Tibial nerve (tissue), 4 donors: Measurements from ENCODE around the gene SLC34A3. TPM values are rescaled to one million over a fixed set of nuclear protein-coding genes. Genes with fewer than 3 reads are reported as not detected.
A peak's percentile ranks its signal among the peaks of the same experiment; 100 is the strongest.
"Not testable (repeated sequence)": the region's sequence is repeated elsewhere in the genome, so short reads cannot be mapped to it uniquely, and the experiment has no call there.

Experiments
- DNase-seq, 2 donors: peaks; one replicate each; pipeline ENCODE4 v3.0.0-alpha.2; 2019; ENCODE audit warnings: low spot score in 2 of 2
- H3K27ac ChIP-seq, 4 donors: fragments of 200-600 bp; sonication (generic) in 3 of 4; one replicate each; pipeline ENCODE4 v1.5.1; 2017 to 2019; ENCODE audit warnings: mild to moderate bottlenecking in 1 of 4
- H3K27me3 ChIP-seq, 2 donors: fragments of 200-600 bp; sonication (generic) in 1 of 2; one replicate each; pipeline versions ENCODE4 v1.5.1 to v1.6.0; 2017 to 2019
- H3K36me3 ChIP-seq, 3 donors: fragments of 200-600 bp; sonication (generic); one replicate each; pipeline ENCODE4 v1.5.1; 2018 to 2019
- H3K4me1 ChIP-seq, 4 donors: fragments of 200-600 bp; sonication (generic) in 3 of 4; one replicate each; pipeline ENCODE4 v1.5.1; 2017 to 2019
- H3K4me3 ChIP-seq, 4 donors: fragments of 200-600 bp; sonication (generic) in 3 of 4; one replicate each; pipeline ENCODE4 v1.5.1; 2017 to 2019; ENCODE audit warnings: mild to moderate bottlenecking in 1 of 4, moderate library complexity in 1 of 4
- H3K9me3 ChIP-seq, 4 donors: fragments of 200-600 bp; sonication (generic) in 3 of 4; one replicate each; pipeline ENCODE4 v1.5.1; 2017 to 2019
- CTCF ChIP-seq, 5 experiments: fragments of 200-600 bp in 3 of 5; fragments of 450-650 bp in 2 of 5; sonication (generic) in 3 of 5; IDR thresholded peaks; one replicate each; pipeline ENCODE4 v1.5.1; 2016 to 2019; ENCODE audit warnings: antibody characterized with exemption in 5 of 5, mild to moderate bottlenecking in 3 of 5, moderate library complexity in 2 of 5
- EP300 ChIP-seq, 2 donors: sonication (generic); formaldehyde crosslinking; IDR thresholded peaks; one replicate each; pipeline ENCODE4 v1.6.1; 2017; ENCODE audit warnings: antibody characterized with exemption in 2 of 2, mild to moderate bottlenecking in 1 of 2
- POLR2A ChIP-seq, 2 donors: fragments of 450-650 bp; IDR thresholded peaks; one replicate each; pipeline ENCODE4 v1.6.1; 2017; ENCODE audit warnings: antibody characterized with exemption in 2 of 2, mild to moderate bottlenecking in 2 of 2, moderate library complexity in 2 of 2
- WGBS, 2 donors: methylation state at CpG; one replicate each; pipeline ENCODE4 v1.1.5; 2018; 5-methylcytosine and 5-hydroxymethylcytosine counted together
- total RNA-seq, 4 donors: library from RNA; depleted of rRNA; stranded (reverse); fragments of >200 nt; gene quantifications; one replicate each; pipeline ENCODE4 v1.1.0, GENCODE V29; 2016

SLC34A3 gene
- total RNA-seq, 4 donors from 2014 or later = not detected

- H3K9me3 ChIP-seq = no peaks in the 10 kb centered on the region
- peaks cover 0 to 29% (median 22%) of the 10 kb centered on the region in 4 donors for H3K4me1 ChIP-seq
- TF ChIP-seq POLR2A (IDR thresholded peaks at IDR 0.05) = no peak
- no peak for TF ChIP-seq EP300 (IDR thresholded peaks at IDR 0.05)
- TF ChIP-seq CTCF (IDR thresholded peaks at IDR 0.05) = no peak
- H3K27me3 ChIP-seq = no peaks in the 10 kb centered on the region
- H3K4me3 ChIP-seq = no peak overlapping the region
- WGBS, 2 donors = 90 to 94% methylated on average over 15 of the region's 15 CpGs
- H3K27ac ChIP-seq = no peak overlapping the region
- no peak for DNase-seq
- peaks cover 0 to 35% (median 5%) of the 10 kb centered on the region in 3 donors for H3K36me3 ChIP-seq
Measured at GRCh38 chr9:137256856-137257255, 26.2 kb downstream of the SLC34A3 start.

GRCh38 chr9:137262173-137262908, 31.6 kb downstream of the SLC34A3 start:
- 36 to 41% methylated on average over 15 of the region's 15 CpGs for WGBS, 2 donors
- not testable (repeated sequence) for H3K4me1 ChIP-seq, H3K9me3 ChIP-seq, H3K27me3 ChIP-seq, H3K27ac ChIP-seq, DNase-seq, H3K4me3 ChIP-seq
- TF ChIP-seq CTCF (IDR thresholded peaks at IDR 0.05) = peak; percentile 24 to 36 (median 28)
- H3K36me3 ChIP-seq = peaks cover 0 to 72% (median 11%) of the 10 kb centered on the region in 3 donors

GRCh38 chr9:137262909-137263285, 32.2 kb downstream of the SLC34A3 start:
- WGBS, 2 donors = 87 to 90% methylated on average over 24 of the region's 24 CpGs
- Histone ChIP-seq H3K36me3 (peaks cover 0 to 74% (median 11%) of the 10 kb centered on the region in 3 donors), H3K4me1 (peaks cover 0 to 4% (median 0%) of the 10 kb centered on the region in 4 donors), H3K27me3 (no peaks in the 10 kb centered on the region), H3K4me3 (no peak overlapping the region), H3K9me3 (no peaks in the 10 kb centered on the region), H3K27ac (no peak overlapping the region)
- TF ChIP-seq POLR2A (IDR thresholded peaks at IDR 0.05) (no peak), EP300 (IDR thresholded peaks at IDR 0.05) (no peak), CTCF (IDR thresholded peaks at IDR 0.05) (no peak)
- DNase-seq = no peak

GRCh38 chr9:137263506-137263905, 32.8 kb downstream of the SLC34A3 start:
- H3K4me3 ChIP-seq = no peak overlapping the region
- peaks cover 0 to 4% (median 0%) of the 10 kb centered on the region in 4 donors for H3K4me1 ChIP-seq
- TF ChIP-seq EP300 (IDR thresholded peaks at IDR 0.05) (no peak), POLR2A (IDR thresholded peaks at IDR 0.05) (no peak), CTCF (IDR thresholded peaks at IDR 0.05) (no peak)
- H3K27ac ChIP-seq = no peak overlapping the region
- DNase-seq = no peak
- no peaks in the 10 kb centered on the region for H3K27me3 ChIP-seq
- 72 to 85% methylated on average over 10 of the region's 10 CpGs for WGBS, 2 donors
- no peaks in the 10 kb centered on the region for H3K9me3 ChIP-seq
- H3K36me3 ChIP-seq = peaks cover 0 to 74% (median 11%) of the 10 kb centered on the region in 3 donors

GRCh38 chr9:137264067-137264466, 33.4 kb downstream of the SLC34A3 start:
- Histone ChIP-seq H3K4me1 (peaks cover 0 to 4% (median 2%) of the 10 kb centered on the region in 4 donors), H3K36me3 (peaks cover 0 to 74% (median 11%) of the 10 kb centered on the region in 3 donors), H3K27ac (no peak overlapping the region), H3K4me3 (no peak overlapping the region), H3K9me3 (no peaks in the 10 kb centered on the region), H3K27me3 (no peaks in the 10 kb centered on the region)
- WGBS, 2 donors = 91 to 95% methylated on average over 22 of the region's 22 CpGs
- TF ChIP-seq POLR2A (IDR thresholded peaks at IDR 0.05) (no peak), CTCF (IDR thresholded peaks at IDR 0.05) (no peak), EP300 (IDR thresholded peaks at IDR 0.05) (no peak)
- DNase-seq = no peak
